GM21786 (cell line): Measurements from ENCODE around the gene ANKUB1.

Experiments used
- ATAC-seq: cut with Tn5 transposase; IDR thresholded peaks from one replicate; pipeline ENCODE4 v1.9.1; 2021; ENCODE audit not compliant: unreplicated experiment

ANKUB1 gene

DNA sequence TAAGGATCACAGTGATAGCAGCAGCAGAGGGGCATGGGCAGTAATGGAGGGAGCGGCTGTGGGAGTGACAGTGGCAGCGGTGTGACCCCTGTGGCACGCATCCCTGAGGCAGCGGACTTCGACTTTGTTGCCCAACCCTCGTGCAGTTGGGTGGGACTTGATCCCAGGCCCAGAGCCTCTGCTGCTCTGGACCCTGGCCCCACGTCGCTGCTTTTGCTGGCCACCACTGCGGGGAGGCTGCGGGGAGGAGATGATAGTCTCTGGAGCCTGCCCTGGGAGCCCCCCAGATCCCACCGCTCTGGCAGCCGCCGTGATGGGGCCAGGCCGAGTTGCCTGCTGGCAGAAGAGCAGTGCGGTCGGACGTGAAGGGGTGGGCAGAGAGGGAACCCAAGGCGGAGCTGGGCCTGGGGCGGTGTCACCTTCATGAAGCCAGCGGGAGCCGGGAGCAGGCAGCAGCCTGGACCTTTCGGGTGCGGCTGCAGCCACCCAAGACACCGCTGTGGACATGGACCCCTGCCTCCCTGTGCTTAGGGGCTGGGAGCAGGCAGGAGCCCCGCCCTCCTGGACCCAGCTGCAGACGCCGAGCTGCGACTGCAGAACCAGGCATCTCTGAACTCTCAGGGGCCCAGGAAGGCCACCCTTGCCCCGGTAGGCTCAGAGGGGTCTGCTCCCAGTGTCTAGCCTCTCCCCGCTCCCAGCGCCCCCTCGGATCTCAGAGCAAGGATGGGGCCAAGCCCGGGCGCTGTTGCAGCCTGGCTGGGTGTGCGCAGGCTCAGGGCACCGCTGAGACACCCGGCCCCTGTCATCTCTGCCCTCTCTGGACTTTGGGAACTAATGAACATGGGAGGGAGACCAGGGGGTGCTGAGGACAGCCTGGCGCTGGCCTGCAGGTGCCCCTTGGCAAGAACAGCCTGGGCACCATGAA, 78.4 kb downstream of the ANKUB1 start:
- ATAC-seq = no peak
